ENCODE data around the gene AHCYL2.

GRCh38 chr7:129394982-129395914 lies 170.4 kb downstream of the AHCYL2 start:
- TF ChIP-seq CTCF (conservative IDR thresholded peaks at IDR 0.05; ENCODE audit: low read length) (no peak), EZH2phosphoT487 (IDR thresholded peaks at IDR 0.05; ENCODE audit: borderline replicate concordance, low read depth, low read length) (no peak)

Measured in OCI-LY7 (cell line).